Measurements from ENCODE around the gene GMPPB. TPM values are rescaled to one million over a fixed set of nuclear protein-coding genes. Genes with fewer than 3 reads are reported as not detected.

The GMPPB gene
- total and polyA plus RNA-seq, 11 donors = 7.6 to 53.7 (median 13.7) TPM

- H3K27me3 ChIP-seq = no peaks in the 10 kb centered on the region
- 81 to 85% (median 85%) methylated on average over 6 of the region's 6 CpGs for WGBS, 4 donors
- H3K36me3 ChIP-seq = peaks cover 0 to 65% (median 58%) of the 10 kb centered on the region in 9 donors
- ATAC-seq (no peak), DNase-seq (no peak)
- H3K4me1 ChIP-seq = peaks cover 0 to 19% (median 3%) of the 10 kb centered on the region in 12 donors
- H3K27ac ChIP-seq = no peak overlapping the region
- no peaks in the 10 kb centered on the region for H3K9me3 ChIP-seq
- intact Hi-C loops (cut with DNase I) = no loop called here
- TF ChIP-seq POLR2A (IDR thresholded peaks at IDR 0.05) = no peak
- TF ChIP-seq, protein P1, sequence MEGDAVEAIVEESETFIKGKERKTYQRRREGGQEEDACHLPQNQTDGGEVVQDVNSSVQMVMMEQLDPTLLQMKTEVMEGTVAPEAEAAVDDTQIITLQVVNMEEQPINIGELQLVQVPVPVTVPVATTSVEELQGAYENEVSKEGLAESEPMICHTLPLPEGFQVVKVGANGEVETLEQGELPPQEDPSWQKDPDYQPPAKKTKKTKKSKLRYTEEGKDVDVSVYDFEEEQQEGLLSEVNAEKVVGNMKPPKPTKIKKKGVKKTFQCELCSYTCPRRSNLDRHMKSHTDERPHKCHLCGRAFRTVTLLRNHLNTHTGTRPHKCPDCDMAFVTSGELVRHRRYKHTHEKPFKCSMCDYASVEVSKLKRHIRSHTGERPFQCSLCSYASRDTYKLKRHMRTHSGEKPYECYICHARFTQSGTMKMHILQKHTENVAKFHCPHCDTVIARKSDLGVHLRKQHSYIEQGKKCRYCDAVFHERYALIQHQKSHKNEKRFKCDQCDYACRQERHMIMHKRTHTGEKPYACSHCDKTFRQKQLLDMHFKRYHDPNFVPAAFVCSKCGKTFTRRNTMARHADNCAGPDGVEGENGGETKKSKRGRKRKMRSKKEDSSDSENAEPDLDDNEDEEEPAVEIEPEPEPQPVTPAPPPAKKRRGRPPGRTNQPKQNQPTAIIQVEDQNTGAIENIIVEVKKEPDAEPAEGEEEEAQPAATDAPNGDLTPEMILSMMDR (IDR thresholded peaks at IDR 0.05) = no peak
- no peak overlapping the region for H3K4me3 ChIP-seq
These were observed 40.6 kb downstream of the GMPPB start for GRCh38 chr3:49683162-49683561.

DNA sequence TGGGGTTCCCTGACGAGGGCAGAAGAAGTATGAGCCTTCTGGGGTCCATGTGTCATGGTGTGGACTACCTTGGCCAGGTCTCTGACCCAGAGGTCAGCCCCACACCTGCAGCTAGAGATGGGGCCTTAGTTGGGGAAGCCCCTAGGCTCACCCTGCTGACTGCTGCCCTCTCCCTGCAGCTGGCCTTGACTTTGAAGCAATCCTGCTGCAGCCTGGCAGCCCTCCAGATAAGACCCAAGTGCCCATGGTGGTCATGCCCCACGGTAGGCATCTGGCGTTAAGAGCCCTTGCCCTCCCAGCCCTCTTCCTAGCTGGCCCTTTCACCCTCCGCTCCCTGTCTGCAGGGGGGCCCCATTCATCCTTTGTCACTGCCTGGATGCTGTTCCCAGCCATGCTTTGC lies 42.2 kb downstream of the GMPPB start:
- WGBS, 4 donors = 74 to 88% (median 76%) methylated on average over 4 of the region's 4 CpGs
- DNase-seq (no peak), ATAC-seq (no peak)
- H3K9me3 ChIP-seq = no peaks in the 10 kb centered on the region
- H3K27ac ChIP-seq = no peak overlapping the region
- intact Hi-C loops (cut with DNase I) = no loop called here
- TF ChIP-seq POLR2A (IDR thresholded peaks at IDR 0.05) = no peak
- TF ChIP-seq, protein P1 (IDR thresholded peaks at IDR 0.05) = no peak
- no peak overlapping the region for H3K4me3 ChIP-seq
- H3K36me3 ChIP-seq = peaks cover 0 to 81% (median 75%) of the 10 kb centered on the region in 9 donors
- peaks cover 0 to 7% (median 0%) of the 10 kb centered on the region in 12 donors for H3K4me1 ChIP-seq
- H3K27me3 ChIP-seq = no peaks in the 10 kb centered on the region

DNA sequence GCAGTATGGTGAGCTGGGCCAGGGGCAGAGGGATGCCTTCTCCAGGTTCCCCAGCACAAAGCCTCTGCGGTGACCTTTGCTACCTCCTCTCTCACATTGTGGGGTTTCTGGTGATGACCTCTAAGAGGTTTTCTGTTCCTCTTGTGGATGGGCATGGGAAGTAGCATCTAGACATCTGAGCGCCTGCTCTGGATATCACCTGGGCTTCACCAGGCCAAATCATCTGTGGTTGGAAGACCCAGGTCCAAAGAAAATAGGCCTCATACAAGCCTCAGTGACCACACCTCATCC lies 42.6 kb downstream of the GMPPB start:
- peaks cover 0 to 4% (median 0%) of the 10 kb centered on the region in 12 donors for H3K4me1 ChIP-seq
- no peak overlapping the region for H3K4me3 ChIP-seq
- DNase-seq (no peak), ATAC-seq (no peak)
- H3K27ac ChIP-seq = no peak overlapping the region
- WGBS, 4 donors = 88 to 100% (median 96%) methylated on average over 1 to 2 of the region's 2 CpGs
- no peaks in the 10 kb centered on the region for H3K27me3 ChIP-seq
- H3K9me3 ChIP-seq = no peaks in the 10 kb centered on the region
- intact Hi-C loops (cut with DNase I) = no loop called here
- H3K36me3 ChIP-seq = peaks cover 0 to 85% (median 78%) of the 10 kb centered on the region in 9 donors
- TF ChIP-seq, protein P1 (IDR thresholded peaks at IDR 0.05) = no peak
- no peak for TF ChIP-seq POLR2A (IDR thresholded peaks at IDR 0.05)

- ATAC-seq (no peak), DNase-seq (no peak)
- intact Hi-C loops (cut with DNase I) = no loop called here
- Histone ChIP-seq H3K4me1 (peaks cover 0 to under 1% (median 0%) of the 10 kb centered on the region in 12 donors), H3K27me3 (no peaks in the 10 kb centered on the region), H3K9me3 (no peaks in the 10 kb centered on the region), H3K27ac (no peak overlapping the region), H3K4me3 (no peak overlapping the region), H3K36me3 (peaks cover 0 to 89% (median 82%) of the 10 kb centered on the region in 9 donors)
- TF ChIP-seq POLR2A (IDR thresholded peaks at IDR 0.05) = no peak
- TF ChIP-seq, protein P1 (IDR thresholded peaks at IDR 0.05) = no peak
- 84 to 89% (median 87%) methylated on average over 4 to 7 of the region's 7 CpGs for WGBS, 4 donors
These were observed 43.1 kb downstream of the GMPPB start for GRCh38 chr3:49680493-49681231.

Data from heart left ventricle (tissue), 16 donors.